H9 (cell line): ENCODE results near the gene NACAD. TPM values are rescaled to one million over a fixed set of nuclear protein-coding genes. Genes with fewer than 3 reads are reported as not detected.

Experiments
- DNase-seq: peaks from one replicate; pipeline ENCODE4 v3.0.0-alpha.2; 2017
- H2AFZ ChIP-seq: one replicate; pipeline ENCODE4 v1.6.1; 2013; ENCODE audit warnings: mild to moderate bottlenecking, low read length, control low read depth, moderate library complexity
- H2AK5ac ChIP-seq: 2 replicates; pipeline ENCODE4 v1.6.1; 2013; ENCODE audit warnings: low read length, control low read depth, mixed read lengths; ENCODE audit not compliant: insufficient read length
- H2BK120ac ChIP-seq: one replicate; pipeline ENCODE4 v1.6.1; 2013; ENCODE audit warnings: low read depth, mild to moderate bottlenecking, low read length, control low read depth, inconsistent platforms; ENCODE audit not compliant: poor library complexity, severe bottlenecking
- H2BK12ac ChIP-seq: 2 replicates; pipeline ENCODE4 v1.6.1; 2013; ENCODE audit warnings: low read length, control low read depth, mixed read lengths, low read depth; ENCODE audit not compliant: insufficient read length
- H2BK15ac ChIP-seq: 2 replicates; pipeline ENCODE4 v1.6.1; 2013; ENCODE audit warnings: low read depth, low read length, control low read depth
- H2BK20ac ChIP-seq: one replicate; pipeline ENCODE4 v1.6.1; 2013; ENCODE audit warnings: low read depth, mild to moderate bottlenecking, low read length, control low read depth, inconsistent platforms; ENCODE audit not compliant: poor library complexity, severe bottlenecking
- H2BK5ac ChIP-seq: 2 replicates; pipeline ENCODE4 v1.6.1; 2013; ENCODE audit warnings: low read length, control low read depth, mixed read lengths; ENCODE audit not compliant: insufficient read length
- H3K14ac ChIP-seq: 2 replicates; pipeline ENCODE4 v1.6.1; 2013; ENCODE audit warnings: low read length, control low read depth; ENCODE audit not compliant: insufficient read depth
- H3K18ac ChIP-seq: 2 replicates; pipeline ENCODE4 v1.6.1; 2013; ENCODE audit warnings: low read depth, mild to moderate bottlenecking, mixed read lengths, low read length, control low read depth; ENCODE audit not compliant: insufficient read length
- H3K23ac ChIP-seq: 2 replicates; pipeline ENCODE4 v1.6.1; 2013; ENCODE audit warnings: low read length, control low read depth, mixed read lengths, low read depth; ENCODE audit not compliant: insufficient read length
- H3K23me2 ChIP-seq: 2 replicates; pipeline ENCODE4 v1.6.1; 2013; ENCODE audit warnings: low read depth, mild to moderate bottlenecking, mixed read lengths, low read length, control low read depth; ENCODE audit not compliant: insufficient read length, poor library complexity, severe bottlenecking
- H3K27ac ChIP-seq: 2 replicates; pipeline ENCODE4 v1.5.1; 2013; ENCODE audit warnings: low read length, control low read depth, mixed read lengths, low read depth; ENCODE audit not compliant: insufficient read length
- H3K27me3 ChIP-seq: 2 replicates; pipeline ENCODE4 v1.6.1; 2013; ENCODE audit warnings: low read length, control low read depth, inconsistent platforms; ENCODE audit not compliant: insufficient read depth
- H3K4ac ChIP-seq: 2 replicates; pipeline ENCODE4 v1.6.1; 2013; ENCODE audit warnings: low read depth, mild to moderate bottlenecking, control low read depth, inconsistent platforms, low read length, moderate library complexity
- H3K4me1 ChIP-seq: 2 replicates; pipeline ENCODE4 v1.6.1; 2013; ENCODE audit warnings: low read length, control low read depth, inconsistent platforms; ENCODE audit not compliant: insufficient read depth
- H3K4me2 ChIP-seq: 2 replicates; pipeline ENCODE4 v1.6.1; 2013; ENCODE audit warnings: low read length, control low read depth, mixed read lengths; ENCODE audit not compliant: insufficient read length, insufficient read depth
- H3K56ac ChIP-seq: 2 replicates; pipeline ENCODE4 v1.6.1; 2013; ENCODE audit warnings: low read depth, mild to moderate bottlenecking, mixed read lengths, low read length, control low read depth; ENCODE audit not compliant: insufficient read length
- H3K79me1 ChIP-seq: 2 replicates; pipeline ENCODE4 v1.6.1; 2013; ENCODE audit warnings: low read depth, mild to moderate bottlenecking, moderate library complexity, low read length, control low read depth, inconsistent platforms; ENCODE audit not compliant: insufficient read depth, poor library complexity, severe bottlenecking
- H3K79me2 ChIP-seq: 2 replicates; pipeline ENCODE4 v1.6.1; 2013; ENCODE audit warnings: low read length, control low read depth, inconsistent platforms; ENCODE audit not compliant: insufficient read depth
- H3K9ac ChIP-seq: 2 replicates; pipeline ENCODE4 v1.6.1; 2013; ENCODE audit warnings: low read length, control low read depth, mixed read lengths; ENCODE audit not compliant: insufficient read length; ENCODE audit errors: extremely low read depth
- H3K9me3 ChIP-seq: one replicate; pipeline ENCODE4 v1.6.1; 2013; ENCODE audit warnings: low read depth, low read length, inconsistent platforms; ENCODE audit not compliant: control insufficient read depth
- H3T11ph ChIP-seq: one replicate; pipeline ENCODE4 v1.6.1; 2013; ENCODE audit warnings: mild to moderate bottlenecking, low read length, control low read depth, inconsistent platforms
- H4K20me1 ChIP-seq: one replicate; pipeline ENCODE4 v1.6.1; 2013; ENCODE audit not compliant: control insufficient read depth, insufficient read length, insufficient read depth
- H4K5ac ChIP-seq: 2 replicates; pipeline ENCODE4 v1.6.1; 2013; ENCODE audit warnings: low read depth, mild to moderate bottlenecking, mixed read lengths, low read length, control low read depth; ENCODE audit not compliant: insufficient read length
- H4K8ac ChIP-seq: replicated peaks from 2 replicates; pipeline ENCODE4 v1.6.1; 2013; ENCODE audit warnings: low read length, control low read depth, mixed read lengths, low read depth; ENCODE audit not compliant: insufficient read length
- H4K91ac ChIP-seq: 2 replicates; pipeline ENCODE4 v1.6.1; 2013; ENCODE audit warnings: low read depth, mild to moderate bottlenecking, moderate library complexity, mixed read lengths, low read length, control low read depth; ENCODE audit not compliant: insufficient read length
- H3K27ac Mint-ChIP-seq, 3 experiments: 2 replicates in 2 of 3; 3 replicates in 1 of 3; pipeline ENCODE4 v1.8.0; 2020 to 2021; ENCODE audit warnings: mixed read lengths in 3 of 3, mild to moderate bottlenecking in 1 of 3, moderate library complexity in 1 of 3
- H3K27me3 Mint-ChIP-seq: 2 replicates; pipeline ENCODE4 v1.8.0; 2021; ENCODE audit warnings: low read depth, mild to moderate bottlenecking, moderate library complexity, mixed read lengths
- H3K36me3 Mint-ChIP-seq, 3 experiments: 2 replicates in 2 of 3; 3 replicates in 1 of 3; pipeline ENCODE4 v1.8.0; 2020 to 2021; ENCODE audit warnings: low read depth in 3 of 3, mixed read lengths in 3 of 3; ENCODE audit not compliant: insufficient read depth in 1 of 3
- H3K4me1 Mint-ChIP-seq, 2 experiments: 2 replicates each; pipeline ENCODE4 v1.8.0; 2020; ENCODE audit warnings: mixed read lengths in 2 of 2
- H3K4me3 Mint-ChIP-seq, 2 experiments: 2 replicates in 1 of 2; 3 replicates in 1 of 2; pipeline ENCODE4 v1.8.0; 2020 to 2021; ENCODE audit warnings: mild to moderate bottlenecking in 2 of 2, mixed read lengths in 2 of 2, moderate library complexity in 1 of 2
- H3K9me3 Mint-ChIP-seq, 2 experiments: 2 replicates in 1 of 2; 3 replicates in 1 of 2; pipeline ENCODE4 v1.8.0; 2020; ENCODE audit warnings: mild to moderate bottlenecking in 2 of 2, mixed read lengths in 2 of 2, moderate library complexity in 1 of 2
- CTCF ChIP-seq: fragments of 200-600 bp; sonication (generic); conservative IDR thresholded peaks from 3 replicates; pipeline ENCODE4 v1.8.0; 2021; ENCODE audit warnings: antibody characterized with exemption, mild to moderate bottlenecking
- WGBS: extraction: QIAGEN DNeasy Blood & Tissue Kit; methylation state at CpG from one replicate; pipeline ENCODE4 v1.1.7; 2013; ENCODE audit warnings: missing lambda C conversion rate, low lambda C conversion rate, mixed read lengths; ENCODE audit not compliant: insufficient read length; ENCODE audit errors: extremely low coverage; 5-methylcytosine and 5-hydroxymethylcytosine counted together
- total RNA-seq: library from RNA; stranded (reverse); gene quantifications from 2 replicates; pipeline ENCODE4 v1.2.1, GENCODE V29; 2021

NACAD gene
- total RNA-seq, 1 experiment from 2014 or later = 8.0 TPM

- no peaks in the 10 kb centered on the region for H4K20me1 ChIP-seq
- no peaks in the 10 kb centered on the region for H3K79me1 ChIP-seq
- H2AK5ac ChIP-seq = no peak overlapping the region
- no peak overlapping the region for H3K14ac ChIP-seq
- Mint-ChIP-seq H3K4me3 (no peak overlapping the region; a peak in 1 of 5 replicates), H3K27ac (no peak overlapping the region), H3K36me3 (peaks cover 6 to 44% (median 23%) of the 10 kb centered on the region in 3 experiments; a peak in 6 of 7 replicates), H3K4me1 (peaks cover 0 to 7% of the 10 kb centered on the region in 2 experiments; a peak in 1 of 4 replicates), H3K9me3 (peaks cover 0 to 3% of the 10 kb centered on the region in 2 experiments; a peak in 3 of 5 replicates), H3K27me3 (peaks cover 4% of the 10 kb centered on the region; the same call in 1 of the 2 replicates)
- H2BK5ac ChIP-seq = no peak overlapping the region
- H2BK20ac ChIP-seq = no peak overlapping the region
- no peak overlapping the region for H3K18ac ChIP-seq
- no peak overlapping the region for H2BK15ac ChIP-seq
- H3K23ac ChIP-seq = no peak overlapping the region
- no peaks in the 10 kb centered on the region for H3K9me3 ChIP-seq
- H4K8ac ChIP-seq = no peak overlapping the region
- H2BK120ac ChIP-seq = no peak overlapping the region
- no peak overlapping the region for H3K9ac ChIP-seq
- DNase-seq = no peak
- no peak overlapping the region for H3K4ac ChIP-seq
- H4K5ac ChIP-seq = no peak overlapping the region
- H3K27ac ChIP-seq = no peak overlapping the region
- H3K56ac ChIP-seq = no peak overlapping the region
- no peak overlapping the region for H4K91ac ChIP-seq
- no peaks in the 10 kb centered on the region for H3K27me3 ChIP-seq
- no peak for TF ChIP-seq CTCF
- no peak overlapping the region for H2BK12ac ChIP-seq
- no peaks in the 10 kb centered on the region for H3K23me2 ChIP-seq
- no peak overlapping the region for H3K4me2 ChIP-seq
- no peaks in the 10 kb centered on the region for H3K4me1 ChIP-seq
- no peak overlapping the region for H2AFZ ChIP-seq
- no CpG with 5 or more reads among the region's 5 CpGs for WGBS
- H3T11ph ChIP-seq = no peak overlapping the region
- H3K79me2 ChIP-seq = no peaks in the 10 kb centered on the region
Observed at GRCh38 chr7:45076946-45077345, 11.8 kb downstream of the NACAD start.
